DND-41 (cell line): ENCODE measurements around the gene TDRD9.

Experiments
- ATAC-seq: fragments of 200-7000 bp; cut with Tn5 transposase; 3 replicates; pipeline ENCODE4 v1.9.1; 2021; ENCODE audit warnings: low read depth; ENCODE audit not compliant: insufficient read depth
- DNase-seq: peaks from one replicate; pipeline ENCODE4 v3.0.0-alpha.2; 2020
- H2AFZ ChIP-seq: 2 replicates; pipeline ENCODE4 v1.6.0; 2012; ENCODE audit warnings: low read depth, low read length
- H3K27ac ChIP-seq: 2 replicates; pipeline ENCODE4 v1.5.1; 2012; ENCODE audit warnings: low read length, inconsistent platforms
- H3K27me3 ChIP-seq: fragments of 200-600 bp; sonication (generic); 2 replicates; pipeline ENCODE4 v1.6.0; 2012; ENCODE audit warnings: low read length, mild to moderate bottlenecking, inconsistent platforms; ENCODE audit not compliant: insufficient read depth, poor library complexity
- H3K36me3 ChIP-seq: 2 replicates; pipeline ENCODE4 v1.5.1; 2012; ENCODE audit warnings: low read length, inconsistent platforms; ENCODE audit not compliant: insufficient read depth
- H3K4me1 ChIP-seq: 2 replicates; pipeline ENCODE4 v1.5.1; 2012; ENCODE audit warnings: mild to moderate bottlenecking, low read length; ENCODE audit not compliant: insufficient read depth
- H3K4me2 ChIP-seq: 2 replicates; pipeline ENCODE4 v1.6.0; 2012; ENCODE audit warnings: mild to moderate bottlenecking, moderate library complexity, low read length, inconsistent platforms; ENCODE audit not compliant: insufficient read depth
- H3K4me3 ChIP-seq, 2 experiments: fragments of 200-600 bp in 1 of 2; shearing (Covaris generic) in 1 of 2; 2 replicates each; pipeline ENCODE4 v1.5.1; 2012 to 2016; ENCODE audit warnings: inconsistent platforms in 2 of 2, low read length in 2 of 2, mild to moderate bottlenecking in 2 of 2, low read depth in 1 of 2, moderate library complexity in 1 of 2
- H3K79me2 ChIP-seq: 2 replicates; pipeline ENCODE4 v1.6.0; 2012; ENCODE audit warnings: low read length, inconsistent platforms; ENCODE audit not compliant: insufficient read depth
- H3K9ac ChIP-seq: 2 replicates; pipeline ENCODE4 v1.6.0; 2012; ENCODE audit warnings: low read depth, mild to moderate bottlenecking, inconsistent platforms, low read length, moderate library complexity
- H3K9me3 ChIP-seq: 2 replicates; pipeline ENCODE4 v1.5.1; 2012; ENCODE audit warnings: low read length, moderate library complexity, mild to moderate bottlenecking, inconsistent platforms; ENCODE audit not compliant: insufficient read depth, severe bottlenecking
- H4K20me1 ChIP-seq: 2 replicates; pipeline ENCODE4 v1.6.0; 2012; ENCODE audit warnings: low read length; ENCODE audit not compliant: insufficient read depth
- CTCF ChIP-seq: IDR thresholded peaks from 2 replicates; pipeline ENCODE4 v1.5.1; 2012; ENCODE audit warnings: borderline replicate concordance, low read length, moderate library complexity, mild to moderate bottlenecking; ENCODE audit not compliant: poor library complexity, severe bottlenecking; ENCODE audit errors: extremely low read depth
- EZH2 ChIP-seq: IDR thresholded peaks from 3 replicates; pipeline ENCODE4 v1.6.1; 2012; ENCODE audit warnings: borderline replicate concordance, low read depth, mild to moderate bottlenecking, moderate library complexity, low read length, inconsistent platforms; ENCODE audit not compliant: severe bottlenecking

The TDRD9 gene

GRCh38 chr14:103904493-103905107 lies 23.7 kb upstream of the TDRD9 start:
- DNase-seq (no peak), ATAC-seq (no peak)
- Histone ChIP-seq H3K79me2 (no peaks in the 10 kb centered on the region), H3K4me1 (no peaks in the 10 kb centered on the region), H3K4me2 (no peak overlapping the region), H4K20me1 (peaks cover 2% of the 10 kb centered on the region; the same call in 1 of the 2 replicates), H3K27ac (no peak overlapping the region), H3K36me3 (peaks cover 4% of the 10 kb centered on the region), H2AFZ (no peak overlapping the region), H3K4me3 (no peak overlapping the region), H3K27me3 (no peaks in the 10 kb centered on the region), H3K9ac (no peak overlapping the region), H3K9me3 (no peaks in the 10 kb centered on the region)
- TF ChIP-seq EZH2 (no peak), CTCF (no peak)

GRCh38 chr14:103905842-103906456 lies 22.3 kb upstream of the TDRD9 start:
- DNase-seq (peak; percentile 15), ATAC-seq (0 out of 3 replicates have a peak, but pooled peaks have one; percentile 42)
- H2AFZ ChIP-seq: no peak overlapping the region
- no peak overlapping the region for H3K4me3 ChIP-seq
- H3K27ac ChIP-seq: no peak overlapping the region
- no peaks in the 10 kb centered on the region for H3K27me3 ChIP-seq
- no peaks in the 10 kb centered on the region for H3K4me1 ChIP-seq
- TF ChIP-seq EZH2 (no peak), CTCF (no peak)
- H3K4me2 ChIP-seq: no peak overlapping the region
- H3K9me3 ChIP-seq: no peaks in the 10 kb centered on the region
- no peaks in the 10 kb centered on the region for H3K79me2 ChIP-seq
- H3K36me3 ChIP-seq: peaks cover 7% of the 10 kb centered on the region
- H4K20me1 ChIP-seq: peaks cover 2% of the 10 kb centered on the region; the same call in 1 of the 2 replicates
- H3K9ac ChIP-seq: no peak overlapping the region

- Histone ChIP-seq H3K4me2 (no peak overlapping the region), H2AFZ (no peak overlapping the region), H3K27me3 (no peaks in the 10 kb centered on the region), H4K20me1 (peaks cover 5% of the 10 kb centered on the region; the same call in 1 of the 2 replicates), H3K4me1 (no peaks in the 10 kb centered on the region), H3K9ac (no peak overlapping the region), H3K79me2 (no peaks in the 10 kb centered on the region), H3K27ac (no peak overlapping the region), H3K4me3 (no peak overlapping the region), H3K9me3 (no peaks in the 10 kb centered on the region), H3K36me3 (peaks cover 30% of the 10 kb centered on the region)
- no peak for TF ChIP-seq CTCF
- no peak for TF ChIP-seq EZH2
- no peak for ATAC-seq
- no peak for DNase-seq
Measured at GRCh38 chr14:103908580-103908979, 19.7 kb upstream of the TDRD9 start.
